Esophagus muscularis mucosa (tissue), 3 donors: Measurements from ENCODE around the gene S100A7A.

ENCODE experiments used
- CTCF ChIP-seq, 3 experiments: fragments of 200-600 bp in 2 of 3; fragments of 450-650 bp in 1 of 3; sonication (generic) in 2 of 3; IDR thresholded peaks; one replicate each; pipeline ENCODE4 v1.5.1; 2017 to 2019; ENCODE audit warnings: antibody characterized with exemption in 3 of 3, mild to moderate bottlenecking in 2 of 3, moderate library complexity in 1 of 3
- POLR2A ChIP-seq: fragments of 450-650 bp; IDR thresholded peaks from one replicate; pipeline ENCODE4 v1.6.1; 2017; ENCODE audit warnings: antibody characterized with exemption, moderate library complexity, mild to moderate bottlenecking, low read depth
- POLR2AphosphoS5 ChIP-seq, 2 donors: sonication (generic); formaldehyde crosslinking; IDR thresholded peaks; one replicate each; pipeline ENCODE4 v1.6.1; 2017; ENCODE audit warnings: antibody characterized with exemption in 2 of 2

DNA sequence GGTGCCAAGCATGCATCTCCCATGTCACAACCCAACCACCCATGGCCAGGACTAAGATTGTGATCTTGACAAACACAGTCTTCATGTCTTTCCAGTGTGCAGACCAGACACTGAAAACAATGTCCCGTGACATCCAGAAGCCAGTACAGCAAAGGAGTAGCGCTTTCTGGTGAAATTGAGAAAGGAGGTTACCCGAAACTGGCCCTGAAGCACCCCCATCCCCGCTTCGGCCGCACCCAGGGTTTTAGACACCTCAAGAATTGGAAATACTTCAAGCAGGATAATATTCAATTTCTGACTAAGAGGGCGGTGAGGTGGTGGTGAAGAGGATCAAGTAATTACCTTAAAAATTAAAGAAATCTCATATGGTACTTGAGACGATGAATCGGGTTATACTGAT lies 14.9 kb upstream of the S100A7A start:
- no peak for TF ChIP-seq CTCF (IDR thresholded peaks at IDR 0.05)
- no peak for TF ChIP-seq POLR2A
- no peak for TF ChIP-seq POLR2AphosphoS5 (IDR thresholded peaks at IDR 0.05)
